HG03342 (cell line): Measurements from ENCODE around the gene TGFB1I1.
"Not testable (repeated sequence)": the region's sequence is repeated elsewhere in the genome, so short reads cannot be mapped to it uniquely, and the experiment has no call there.

Experiments used
- ATAC-seq: cut with Tn5 transposase; IDR thresholded peaks from one replicate; pipeline ENCODE4 v1.9.1; 2021; ENCODE audit warnings: mild to moderate bottlenecking, moderate library complexity; ENCODE audit not compliant: unreplicated experiment

TGFB1I1 gene

DNA sequence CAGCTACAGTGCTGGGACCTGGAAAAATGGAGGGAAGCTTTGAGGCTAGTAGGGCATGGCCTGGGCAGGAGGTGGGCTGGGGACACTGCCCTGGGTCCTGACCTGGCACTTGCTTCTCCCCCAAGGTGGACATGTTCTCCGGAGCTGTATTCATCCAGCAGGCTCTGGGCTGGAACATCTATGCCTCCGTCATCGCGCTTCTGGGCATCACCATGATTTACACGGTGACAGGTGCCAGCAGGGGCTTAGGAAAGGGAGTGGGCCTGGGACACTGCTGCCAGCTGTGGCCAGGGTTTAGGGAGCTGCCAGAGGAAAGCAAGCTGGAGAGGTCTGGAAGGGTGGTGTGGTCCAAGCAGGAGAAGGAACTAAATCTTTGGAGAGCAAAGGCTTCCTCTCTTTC is 14.1 kb downstream of the TGFB1I1 start:
- ATAC-seq, result no peak

DNA sequence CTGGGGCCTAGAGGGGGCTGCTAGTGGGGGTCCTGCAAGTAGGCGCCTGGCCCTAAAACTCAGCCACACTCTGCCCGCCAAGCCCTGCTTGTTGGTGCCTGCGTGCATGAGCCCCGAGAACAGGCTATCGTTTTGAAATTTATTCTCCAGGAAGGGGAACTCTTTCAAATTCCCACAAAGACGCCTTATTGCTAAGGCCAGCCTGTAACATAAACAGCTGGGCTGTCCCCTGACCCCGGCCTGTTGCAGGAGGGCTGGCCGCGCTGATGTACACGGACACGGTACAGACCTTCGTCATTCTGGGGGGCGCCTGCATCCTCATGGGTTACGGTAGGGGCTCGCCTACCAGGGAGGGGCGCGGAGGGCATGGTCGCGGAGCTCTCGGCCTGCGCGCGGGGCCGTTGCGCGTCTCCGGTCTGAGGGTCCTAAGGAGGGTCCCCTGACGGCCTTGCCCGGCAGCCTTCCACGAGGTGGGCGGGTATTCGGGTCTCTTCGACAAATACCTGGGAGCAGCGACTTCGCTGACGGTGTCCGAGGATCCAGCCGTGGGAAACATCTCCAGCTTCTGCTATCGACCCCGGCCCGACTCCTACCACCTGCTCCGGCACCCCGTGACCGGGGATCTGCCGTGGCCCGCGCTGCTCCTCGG is 15.2 kb downstream of the TGFB1I1 start:
- ATAC-seq, result no peak

DNA sequence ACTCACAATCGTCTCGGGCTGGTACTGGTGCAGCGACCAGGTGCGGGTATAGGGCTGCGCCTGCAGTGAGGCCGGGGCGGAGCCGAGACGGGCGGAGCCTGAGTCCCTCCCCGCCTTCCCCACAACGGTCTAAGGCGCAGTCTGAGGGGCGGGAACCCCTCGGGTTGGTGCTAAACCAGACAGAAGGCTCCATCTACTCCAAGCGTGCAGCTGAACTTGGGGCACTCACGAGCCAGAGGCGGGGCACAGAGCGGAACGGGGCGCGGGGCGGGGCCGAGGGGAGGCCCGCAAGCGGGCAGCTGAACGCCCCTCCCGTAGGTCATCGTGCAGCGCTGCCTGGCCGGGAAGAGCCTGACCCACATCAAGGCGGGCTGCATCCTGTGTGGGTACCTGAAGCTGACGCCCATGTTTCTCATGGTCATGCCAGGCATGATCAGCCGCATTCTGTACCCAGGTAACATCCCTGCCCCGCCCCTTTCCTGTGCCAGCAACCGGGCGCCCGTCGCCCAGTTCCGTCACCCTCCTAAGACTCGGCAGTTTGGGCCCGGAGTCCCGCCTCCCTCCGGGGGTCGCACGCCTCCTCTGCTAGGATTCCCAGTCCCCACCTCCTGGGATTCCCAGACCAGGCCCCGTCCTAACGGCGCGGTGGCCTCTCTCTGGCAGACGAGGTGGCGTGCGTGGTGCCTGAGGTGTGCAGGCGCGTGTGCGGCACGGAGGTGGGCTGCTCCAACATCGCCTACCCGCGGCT is 15.9 kb downstream of the TGFB1I1 start:
- peak; percentile 83 for ATAC-seq

DNA sequence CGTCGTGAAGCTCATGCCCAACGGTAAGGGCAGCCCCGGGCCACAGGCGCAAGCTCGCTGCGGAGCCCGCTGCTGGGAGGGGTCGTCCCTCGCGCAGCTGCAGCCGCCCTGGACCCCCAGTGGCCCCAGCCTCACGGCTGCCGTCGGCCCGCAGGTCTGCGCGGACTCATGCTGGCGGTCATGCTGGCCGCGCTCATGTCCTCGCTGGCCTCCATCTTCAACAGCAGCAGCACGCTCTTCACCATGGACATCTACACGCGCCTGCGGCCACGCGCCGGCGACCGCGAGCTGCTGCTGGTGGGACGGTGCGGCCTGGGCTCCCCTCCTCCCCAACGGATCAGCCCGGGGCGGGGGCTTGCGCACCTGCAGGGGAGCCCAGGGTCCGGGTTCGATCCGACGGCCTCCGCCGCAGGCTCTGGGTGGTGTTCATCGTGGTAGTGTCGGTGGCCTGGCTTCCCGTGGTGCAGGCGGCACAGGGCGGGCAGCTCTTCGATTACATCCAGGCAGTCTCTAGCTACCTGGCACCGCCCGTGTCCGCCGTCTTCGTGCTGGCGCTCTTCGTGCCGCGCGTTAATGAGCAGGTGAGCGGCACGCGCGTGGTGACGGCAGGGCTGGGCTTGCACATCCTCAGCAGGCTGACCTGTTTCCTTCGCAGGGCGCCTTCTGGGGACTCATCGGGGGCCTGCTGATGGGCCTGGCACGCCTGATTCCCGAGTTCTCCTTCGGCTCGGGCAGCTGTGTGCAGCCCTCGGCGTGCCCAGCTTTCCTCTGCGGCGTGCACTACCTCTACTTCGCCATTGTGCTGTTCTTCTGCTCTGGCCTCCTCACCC is 16.7 kb downstream of the TGFB1I1 start:
- ATAC-seq, result no peak

DNA sequence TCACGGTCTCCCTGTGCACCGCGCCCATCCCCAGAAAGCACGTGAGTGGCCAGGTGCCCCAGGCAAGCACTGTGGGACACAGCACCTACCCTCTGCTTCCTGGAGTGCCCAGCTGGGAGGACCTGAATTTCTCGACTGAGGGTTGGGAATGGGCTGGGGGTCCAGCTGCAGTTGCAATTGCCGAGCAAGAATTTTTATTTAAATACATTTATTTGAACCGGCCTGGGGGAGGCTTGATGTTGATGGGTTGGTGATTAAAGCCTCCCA is 17.3 kb downstream of the TGFB1I1 start:
- ATAC-seq, result no peak

DNA sequence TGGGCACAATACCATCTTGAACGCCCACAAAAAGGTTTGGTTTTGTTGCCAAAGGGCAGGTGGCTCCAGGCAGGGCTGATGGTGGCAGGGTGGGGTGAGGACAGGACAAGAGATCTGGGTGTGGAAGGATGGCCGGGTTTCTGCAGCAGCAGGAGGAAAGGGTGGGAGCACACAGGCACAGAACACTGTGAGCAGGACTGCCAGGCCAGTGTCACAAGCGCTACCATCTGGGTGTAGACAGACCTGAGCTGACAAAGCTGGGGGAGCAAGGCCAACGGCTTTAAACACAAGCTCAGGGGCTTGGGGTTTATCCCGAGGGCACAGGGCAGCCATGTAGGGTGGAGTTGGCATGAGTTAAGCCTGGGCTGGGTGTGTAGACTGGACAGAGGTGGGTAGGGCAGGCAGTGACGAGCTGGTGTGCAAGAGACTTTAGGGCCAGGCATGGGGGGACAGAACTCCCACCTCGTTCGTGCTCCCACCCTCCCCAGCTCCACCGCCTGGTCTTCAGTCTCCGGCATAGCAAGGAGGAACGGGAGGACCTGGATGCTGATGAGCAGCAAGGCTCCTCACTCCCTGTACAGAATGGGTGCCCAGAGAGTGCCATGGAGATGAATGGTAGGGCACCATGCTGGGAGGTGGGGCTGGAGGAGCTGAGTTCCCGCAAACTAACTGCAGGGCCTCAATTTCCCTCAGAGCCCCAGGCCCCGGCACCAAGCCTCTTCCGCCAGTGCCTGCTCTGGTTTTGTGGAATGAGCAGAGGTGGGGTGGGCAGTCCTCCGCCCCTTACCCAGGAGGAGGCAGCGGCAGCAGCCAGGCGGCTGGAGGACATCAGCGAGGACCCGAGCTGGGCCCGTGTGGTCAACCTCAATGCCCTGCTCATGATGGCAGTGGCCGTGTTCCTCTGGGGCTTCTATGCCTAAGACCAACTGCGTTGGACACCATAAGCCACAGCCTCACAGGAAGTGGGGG is 17.9 kb downstream of the TGFB1I1 start:
- ATAC-seq, result no peak

DNA sequence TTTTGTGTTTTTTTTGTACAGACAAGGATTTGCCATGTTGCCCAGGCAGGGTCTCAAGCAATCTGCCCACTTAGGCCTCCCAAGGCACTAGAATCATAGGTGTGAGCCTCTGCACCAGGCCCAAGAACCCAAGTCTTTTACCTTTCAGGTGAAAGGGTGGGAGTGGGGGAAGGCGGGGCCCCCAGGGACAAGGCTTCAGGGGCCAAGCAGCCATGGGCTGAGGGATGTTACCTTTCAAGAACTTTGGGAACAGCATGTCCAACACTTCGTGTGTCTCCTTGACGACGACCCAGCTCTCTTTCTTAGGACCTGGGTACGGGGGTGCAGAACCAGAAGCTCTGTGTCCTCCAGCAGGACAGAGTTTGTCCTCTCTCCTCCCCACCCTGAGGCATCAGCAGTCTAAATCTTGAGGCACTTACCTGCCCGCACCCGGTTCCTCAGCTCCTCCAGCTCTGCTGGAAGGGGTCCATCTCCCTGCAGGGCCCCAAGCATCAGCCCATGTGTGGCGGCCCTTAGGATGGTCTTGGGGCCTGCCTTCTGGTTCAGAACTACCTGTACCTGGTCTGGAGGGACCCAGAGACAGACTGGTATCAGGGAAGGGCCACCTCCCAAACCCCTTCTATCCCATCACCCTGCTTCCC is 19.9 kb downstream of the TGFB1I1 start:
- ATAC-seq, result no peak

DNA sequence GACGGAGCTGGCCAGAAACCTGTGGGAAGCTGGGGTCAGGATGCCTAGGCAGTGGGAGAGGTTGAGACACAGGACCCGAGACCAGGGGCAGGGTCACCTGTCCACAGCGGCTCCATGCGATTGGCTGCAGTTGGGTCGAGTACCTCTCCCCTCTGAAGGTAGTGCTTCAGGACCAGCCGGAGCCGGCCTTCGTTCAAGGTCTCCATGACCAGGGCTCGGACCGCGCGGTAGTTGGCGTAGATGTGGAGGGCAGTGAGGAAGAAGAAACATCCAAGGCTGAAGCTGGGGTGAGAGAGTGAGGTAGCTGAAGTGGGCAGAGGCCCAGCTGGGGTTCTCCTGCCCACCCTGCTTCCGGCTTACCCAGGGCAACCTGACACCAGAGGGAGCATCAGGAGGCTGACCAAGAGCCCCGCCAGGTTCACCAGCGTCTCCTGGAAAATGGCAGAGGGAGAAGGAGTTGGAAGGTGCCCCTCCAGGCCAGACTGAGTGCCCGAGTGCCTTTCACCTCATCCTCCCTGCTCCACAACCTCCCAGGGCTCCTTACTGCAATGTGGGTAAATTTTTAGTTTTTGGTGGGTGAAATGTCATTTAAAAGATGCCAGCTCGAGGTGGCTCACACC is 21.7 kb downstream of the TGFB1I1 start:
- ATAC-seq, result no peak

DNA sequence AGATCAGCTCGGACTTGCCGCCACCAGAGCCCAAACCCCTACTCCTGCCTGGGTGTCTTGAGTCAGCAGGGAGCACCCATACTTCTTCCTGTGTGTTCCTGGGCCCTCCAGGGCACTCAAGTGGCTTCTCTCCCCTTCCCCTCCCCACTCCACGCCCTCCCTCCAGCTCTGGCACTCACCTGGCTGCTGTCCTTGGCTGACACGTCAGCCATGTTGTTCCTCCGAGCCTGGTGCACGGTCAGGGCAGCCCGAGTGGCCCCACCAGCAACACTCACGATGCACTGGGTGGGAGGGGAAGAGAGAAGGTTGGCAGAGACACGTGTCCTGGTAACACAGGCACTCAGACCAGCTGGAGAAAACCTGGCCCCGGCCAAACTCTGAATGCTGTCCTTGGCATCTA is 24.7 kb downstream of the TGFB1I1 start:
- no peak for ATAC-seq

DNA sequence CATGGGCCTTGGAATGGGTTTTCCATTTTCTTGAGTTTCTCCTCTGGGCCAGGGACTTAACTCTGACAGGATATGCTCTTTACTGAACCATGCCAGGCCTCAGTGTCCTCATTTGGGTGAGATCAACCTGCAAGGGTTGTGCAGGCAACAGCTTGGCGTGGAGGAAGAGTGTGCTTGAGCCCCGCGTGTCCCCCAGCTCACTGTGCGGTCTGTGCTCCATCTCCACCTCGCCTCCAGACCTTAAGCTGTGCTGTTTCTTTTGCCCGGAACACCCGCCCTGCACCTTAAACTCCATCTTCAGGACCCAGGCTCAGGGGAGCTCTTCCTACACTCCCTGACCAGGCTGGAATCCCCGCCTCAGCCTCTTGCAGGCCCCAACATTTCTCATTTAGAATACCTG is 26.5 kb downstream of the TGFB1I1 start:
- no peak for ATAC-seq

DNA sequence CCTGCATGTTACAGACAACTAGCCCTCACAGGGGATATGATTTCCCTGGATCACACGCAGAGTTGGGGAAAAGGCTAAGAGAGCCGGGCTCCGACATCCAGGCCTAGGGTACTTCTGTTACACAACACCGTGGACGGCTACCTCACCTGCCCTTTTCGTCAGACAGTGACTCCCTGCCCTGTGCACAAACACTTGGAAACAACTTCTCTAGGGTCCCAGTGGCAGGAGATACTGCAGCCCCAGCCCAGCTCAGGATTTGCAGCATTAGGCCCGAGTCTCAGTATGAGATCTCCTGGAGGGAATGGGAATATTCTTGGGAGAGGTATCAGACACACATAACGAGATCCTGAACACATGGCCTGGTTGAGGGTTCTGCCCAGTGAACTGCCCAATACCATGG is 28.0 kb downstream of the TGFB1I1 start:
- ATAC-seq, result no peak

DNA sequence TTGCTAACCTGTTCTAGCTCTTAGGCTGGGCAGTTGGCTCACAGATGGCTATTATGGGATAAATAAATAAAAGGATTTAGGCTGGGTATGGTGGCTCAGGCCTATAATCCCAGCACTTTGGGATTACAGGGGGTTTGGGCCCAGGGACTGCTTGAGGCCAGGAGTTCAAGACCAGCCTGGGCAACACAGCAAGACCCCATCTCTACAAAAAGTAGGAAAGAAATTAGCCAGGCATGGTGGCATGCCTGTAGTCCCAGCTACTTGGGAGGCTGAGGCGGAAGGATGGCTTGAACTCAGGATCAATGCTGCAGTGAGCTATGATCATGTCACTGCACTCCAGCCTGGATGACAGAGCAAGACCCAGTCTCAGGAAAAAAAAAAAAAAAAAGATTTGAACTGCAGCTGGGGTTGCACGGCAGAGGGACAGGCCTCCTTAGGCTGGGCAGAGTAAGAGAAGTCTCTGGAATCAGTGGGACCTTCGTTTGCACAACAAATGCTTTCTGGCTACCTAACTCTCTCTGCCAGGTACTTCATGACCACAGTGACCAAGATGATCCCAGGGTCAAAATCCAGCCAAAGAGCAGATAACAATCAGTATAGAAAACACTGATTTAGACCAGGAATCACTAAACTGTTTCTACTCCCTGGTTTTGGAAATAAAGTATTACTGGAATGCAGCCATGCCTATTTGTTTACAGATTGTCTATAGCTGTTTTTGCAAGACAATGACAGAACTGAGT is 29.4 kb downstream of the TGFB1I1 start:
- ATAC-seq, result no peak

DNA sequence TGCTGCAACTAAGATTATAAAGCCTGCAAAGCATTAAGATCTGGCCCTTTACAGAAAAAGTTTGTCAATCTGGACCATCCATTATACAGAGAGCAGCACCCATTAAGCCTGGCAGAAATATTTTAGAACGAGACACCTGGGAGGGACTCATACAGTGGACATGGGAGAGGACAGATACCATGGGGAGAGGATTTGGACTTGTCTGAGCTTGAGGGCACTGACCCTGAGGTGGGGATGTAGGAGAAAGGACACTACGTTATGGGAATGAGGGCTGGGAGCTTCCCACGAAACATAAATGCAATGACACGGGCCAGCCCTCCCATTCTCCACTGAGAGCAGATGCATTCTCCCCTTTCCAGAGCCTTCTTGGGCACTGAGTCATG is 30.0 kb downstream of the TGFB1I1 start:
- ATAC-seq, result no peak

DNA sequence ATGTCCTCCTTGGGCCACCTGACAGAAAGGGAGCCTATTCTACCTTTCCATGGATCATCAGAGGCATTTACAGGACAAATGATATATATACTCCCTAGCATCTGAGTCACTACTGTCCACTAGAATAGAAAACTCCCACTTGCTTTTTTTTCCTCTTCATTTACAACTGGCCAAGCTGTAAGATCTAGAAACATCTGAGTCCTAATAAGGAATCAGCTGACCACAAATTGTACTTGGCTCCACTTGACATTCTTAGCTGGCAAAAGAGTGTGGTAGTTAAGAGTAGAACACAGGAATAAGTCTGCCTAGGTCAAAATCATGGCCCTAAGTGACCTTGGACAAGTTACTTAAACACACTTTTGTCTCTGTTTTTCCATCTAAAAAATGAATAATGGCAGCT is 31.0 kb downstream of the TGFB1I1 start:
- no peak for ATAC-seq

DNA sequence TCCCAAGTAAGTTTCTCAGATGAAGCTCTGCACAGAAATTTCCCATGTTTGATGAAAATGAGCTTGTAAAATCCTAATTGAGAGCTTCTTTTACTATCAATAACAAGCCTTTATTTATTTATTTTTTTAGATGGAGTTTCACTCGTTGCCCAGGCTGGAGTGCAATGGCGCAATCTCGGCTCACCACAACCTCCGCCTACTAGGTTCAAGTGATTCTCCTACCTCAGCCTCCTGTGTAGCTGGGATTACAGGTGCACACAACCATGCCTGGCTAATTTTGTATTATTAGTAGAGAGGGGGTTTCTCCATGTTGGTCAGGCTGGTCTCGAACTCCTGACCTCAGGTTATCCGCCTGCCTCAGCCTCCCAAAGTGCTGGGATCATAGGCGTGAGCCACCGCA is 31.6 kb downstream of the TGFB1I1 start:
- not testable (repeated sequence) for ATAC-seq

DNA sequence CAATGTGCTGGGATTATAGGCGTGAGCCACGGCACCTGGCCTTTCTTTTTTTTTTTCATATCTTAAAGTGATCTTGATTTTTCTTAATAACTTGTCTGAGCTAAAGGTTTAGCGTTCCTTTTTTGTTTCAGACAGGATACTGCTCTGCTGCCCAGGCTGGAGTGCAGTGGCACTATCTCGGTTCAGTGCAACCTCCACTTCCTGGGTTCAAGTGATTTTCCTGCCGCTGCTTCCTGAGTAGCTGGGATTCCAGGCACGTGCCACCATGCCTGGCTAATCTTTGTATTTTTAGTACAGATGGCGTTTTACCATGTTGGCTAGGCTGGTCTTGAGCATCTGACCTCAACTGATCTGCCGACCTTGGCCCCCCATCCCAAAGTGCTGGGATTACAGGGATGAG is 32.2 kb downstream of the TGFB1I1 start:
- no peak for ATAC-seq

DNA sequence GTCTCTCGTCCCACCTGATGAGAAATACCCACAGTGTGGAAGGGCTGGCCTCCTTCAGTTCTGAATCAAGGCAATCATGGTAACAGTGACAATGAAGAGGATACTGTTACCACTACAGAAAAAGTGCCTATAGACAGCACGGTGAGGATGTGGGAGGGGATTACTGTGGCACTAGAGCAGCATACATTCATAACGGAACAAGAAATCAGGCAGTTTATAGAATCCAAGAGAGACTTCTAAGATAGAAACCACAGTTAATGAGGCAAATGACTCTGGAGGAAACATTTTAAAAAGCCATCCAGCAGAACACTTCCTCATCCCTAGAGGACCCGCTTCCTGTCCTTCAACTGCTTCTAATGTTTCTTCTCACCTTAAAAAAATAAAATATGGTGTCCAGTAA is 33.5 kb downstream of the TGFB1I1 start:
- peak; percentile 50 for ATAC-seq

DNA sequence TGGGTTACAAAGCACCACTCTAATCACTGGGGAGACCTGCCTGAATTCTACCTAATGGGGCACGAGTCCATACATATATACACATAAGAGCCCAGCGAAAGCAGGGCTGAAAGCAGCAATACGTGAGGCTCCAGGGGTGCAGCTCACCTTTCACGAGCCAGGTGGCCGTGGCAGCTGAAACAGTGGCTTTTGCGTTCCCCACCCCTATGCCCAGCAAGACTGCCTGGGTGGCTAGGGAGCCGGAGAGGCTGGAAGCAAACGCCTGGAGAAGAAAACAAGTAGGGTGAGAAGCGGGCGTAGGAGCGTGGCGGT is 35.6 kb downstream of the TGFB1I1 start:
- peak; percentile 2 for ATAC-seq

DNA sequence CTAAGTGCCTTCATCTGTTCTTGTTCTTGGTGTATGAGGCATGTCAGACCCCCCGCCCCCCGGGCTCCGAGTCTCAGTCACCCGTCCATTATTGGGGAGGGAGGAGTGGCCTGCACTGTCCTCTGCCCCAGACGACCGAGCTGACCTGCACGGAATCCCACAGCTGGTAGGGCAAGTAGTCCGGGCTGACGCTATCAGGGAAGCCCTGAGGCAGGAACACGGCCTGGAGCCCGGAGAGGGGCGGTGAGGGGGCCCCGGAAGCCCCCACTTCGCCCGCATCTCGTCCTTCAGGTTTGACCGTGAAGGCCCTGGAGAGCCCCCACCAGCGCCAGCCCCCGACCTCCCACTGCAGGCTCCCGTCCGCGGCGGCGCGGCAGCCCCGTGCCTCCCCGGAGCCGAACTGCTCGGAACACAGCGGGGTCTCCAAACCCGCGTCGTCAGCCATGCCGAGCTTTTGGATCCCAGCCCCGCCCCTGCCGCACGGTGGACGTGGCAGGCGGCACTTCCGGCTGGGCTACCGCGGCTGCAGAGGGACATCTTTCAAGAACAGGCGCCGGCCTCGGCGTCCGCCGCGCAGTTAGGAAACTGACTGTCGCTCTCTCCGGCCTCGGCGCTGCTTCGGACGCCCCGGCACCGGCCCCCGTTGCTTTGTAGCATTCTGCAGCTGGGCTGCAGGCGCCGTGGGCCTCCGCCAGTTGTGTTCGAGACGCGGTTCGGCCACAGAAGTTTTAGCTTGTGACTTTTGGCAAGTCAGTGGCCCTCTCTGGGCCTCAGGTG is 36.2 kb downstream of the TGFB1I1 start, which contains the start of gene RUSF1:
Gene RUSF1 (minus strand): TSS at position 463 of the 777 bp plus-strand sequence. CDS start 18 bp downstream, at position 445.
- ATAC-seq, result peak; percentile 75
